HCT116 (cell line): Measurements from ENCODE around the gene TAF11. TPM values are rescaled to one million over a fixed set of nuclear protein-coding genes. Genes with fewer than 3 reads are reported as not detected.

ENCODE experiments used
- ATAC-seq: fragments of 200-7000 bp; cut with Tn5 transposase; 2 replicates; pipeline ENCODE4 v1.9.1; 2020; ENCODE audit warnings: mild to moderate bottlenecking, moderate library complexity
- BruUV-seq: library from RNA; stranded (reverse); fragments of 400-500 nt; replicated peaks from 2 replicates; lab custom pipeline; 2021; lab: Mats Ljungman, UMichigan
- CTCF ChIA-PET: fragments of 300-600 bp; sonication (Branson Sonifier 250); formaldehyde crosslinking; loops from one replicate; lab custom pipeline; 2021; ENCODE audit warnings: antibody characterized with exemption; lab: Charles Lee
- POLR2A ChIA-PET: fragments of 300-600, 350-600 bp; sonication (Branson Sonifier 250); formaldehyde crosslinking; loops from one replicate; lab custom pipeline; 2021; ENCODE audit warnings: antibody characterized with exemption; lab: Charles Lee
- RAD21 ChIA-PET, 2 experiments: fragments of 300-600 bp; sonication (Branson Sonifier 250); formaldehyde crosslinking; loops; one replicate each; lab custom pipeline; 2023; ENCODE audit warnings: low total read pairs in 2 of 2; ENCODE audit not compliant: uncharacterized antibody in 2 of 2, unreplicated experiment in 2 of 2, low non-redundant PET in 1 of 2; lab: Charles Lee
- DNase-seq: peaks from one replicate; pipeline ENCODE4 v3.0.0-alpha.2; 2010; ENCODE audit warnings: low read depth, low spot score
- H2AFZ ChIP-seq: fragments of 200-600 bp; shearing (Covaris generic), sonication (generic); 2 replicates; pipeline ENCODE4 v1.6.1; 2017; ENCODE audit warnings: low read depth, mixed run types, mixed read lengths, antibody characterized with exemption, low read length; ENCODE audit not compliant: poor library complexity, severe bottlenecking
- H3K27ac ChIP-seq: 2 replicates; pipeline ENCODE4 v1.5.1; 2012; ENCODE audit warnings: low read depth, low read length
- H3K27me3 ChIP-seq: fragments of 200-600 bp; sonication (generic); 2 replicates; pipeline ENCODE4 v1.6.1; 2016; ENCODE audit warnings: mixed run types, low read length, mixed read lengths; ENCODE audit not compliant: insufficient read depth
- H3K36me3 ChIP-seq, 2 experiments: fragments of 200-500 bp in 1 of 2; fragments of 200-600 bp in 1 of 2; sonication (Bioruptor generic) in 1 of 2; sonication (generic) in 1 of 2; 2 replicates each; pipeline versions ENCODE4 v1.5.1 to v1.6.1; 2014 to 2016; ENCODE audit warnings: low read length in 2 of 2, inconsistent platforms in 1 of 2, mixed read lengths in 1 of 2, mixed run types in 1 of 2; ENCODE audit not compliant: insufficient read depth in 2 of 2, control insufficient read depth in 1 of 2
- H3K4me1 ChIP-seq, 2 experiments: fragments of 200-600 bp in 1 of 2; sonication (generic) in 1 of 2; 2 replicates each; pipeline versions ENCODE4 v1.5.1 to v1.6.1; 2012 to 2017; ENCODE audit warnings: low read length in 2 of 2, inconsistent platforms in 1 of 2, mild to moderate bottlenecking in 1 of 2, mixed read lengths in 1 of 2, mixed run types in 1 of 2, moderate library complexity in 1 of 2; ENCODE audit not compliant: insufficient read depth in 2 of 2, control insufficient read depth in 1 of 2
- H3K4me2 ChIP-seq: fragments of 200-600 bp; sonication (generic); 2 replicates; pipeline ENCODE4 v1.6.1; 2017; ENCODE audit warnings: mixed run types, low read length, mixed read lengths
- H3K4me3 ChIP-seq, 2 experiments: fragments of 200-600 bp in 1 of 2; sonication (generic) in 1 of 2; replicated peaks in 1 of 2; 2 replicates each; pipeline ENCODE4 v1.5.1; 2011 to 2016; ENCODE audit warnings: low read length in 2 of 2, control low read depth in 1 of 2, low read depth in 1 of 2, mild to moderate bottlenecking in 1 of 2, mixed read lengths in 1 of 2, mixed run types in 1 of 2
- H3K79me2 ChIP-seq: fragments of 200-600 bp; sonication (generic); 2 replicates; pipeline ENCODE4 v1.6.1; 2017; ENCODE audit warnings: mild to moderate bottlenecking, mixed run types, low read length, moderate library complexity, mixed read lengths; ENCODE audit not compliant: insufficient read depth
- H3K9ac ChIP-seq: fragments of 200-600 bp; sonication (generic); 2 replicates; pipeline ENCODE4 v1.6.1; 2016; ENCODE audit warnings: low read length, mixed read lengths
- H3K9me2 ChIP-seq: fragments of 200-600 bp; sonication (generic), shearing (Covaris generic); 2 replicates; pipeline ENCODE4 v1.6.1; 2017; ENCODE audit warnings: mixed run types, mild to moderate bottlenecking, moderate library complexity; ENCODE audit not compliant: insufficient read depth
- H3K9me3 ChIP-seq, 2 experiments: fragments of 200-500 bp in 1 of 2; fragments of 200-600 bp in 1 of 2; sonication (Bioruptor generic) in 1 of 2; sonication (generic) in 1 of 2; 2 replicates each; pipeline ENCODE4 v1.6.1; 2014 to 2017; ENCODE audit warnings: low read length in 2 of 2, mixed read lengths in 2 of 2, inconsistent platforms in 1 of 2, low read depth in 1 of 2, mild to moderate bottlenecking in 1 of 2, mixed run types in 1 of 2, moderate library complexity in 1 of 2; ENCODE audit not compliant: control insufficient read depth in 1 of 2, insufficient read depth in 1 of 2
- H4K20me1 ChIP-seq: fragments of 200-600 bp; sonication (generic), shearing (Covaris generic); 2 replicates; pipeline ENCODE4 v1.6.1; 2017; ENCODE audit warnings: mixed run types, mild to moderate bottlenecking, moderate library complexity; ENCODE audit not compliant: insufficient read depth
- CBX3 ChIP-seq: IDR thresholded peaks from 2 replicates; pipeline ENCODE4 v1.6.1; 2012; ENCODE audit warnings: low read depth
- CEBPB ChIP-seq: IDR thresholded peaks from 2 replicates; pipeline ENCODE4 v1.6.1; 2012; ENCODE audit warnings: low read depth
- EGR1 ChIP-seq: IDR thresholded peaks from 2 replicates; pipeline ENCODE4 v1.6.1; 2012; ENCODE audit warnings: low read depth
- EZH2phosphoT487 ChIP-seq: fragments of 200-600 bp; IDR thresholded peaks from 2 replicates; pipeline ENCODE4 v1.6.1; 2018; ENCODE audit warnings: antibody characterized with exemption, borderline replicate concordance
- FOSL1 ChIP-seq: IDR thresholded peaks from 2 replicates; pipeline ENCODE4 v1.6.1; 2012; ENCODE audit warnings: low read depth
- JUND ChIP-seq: IDR thresholded peaks from 2 replicates; pipeline ENCODE4 v1.6.1; 2012
- POLR2A ChIP-seq: IDR thresholded peaks from 2 replicates; pipeline ENCODE4 v1.7.0; 2011; ENCODE audit warnings: borderline replicate concordance; ENCODE audit not compliant: insufficient read depth, insufficient read length; ENCODE audit errors: extremely low read depth
- SP1 ChIP-seq: IDR thresholded peaks from 2 replicates; pipeline ENCODE4 v1.6.1; 2012; ENCODE audit warnings: low read depth
- SRF ChIP-seq: IDR thresholded peaks from 2 replicates; pipeline ENCODE4 v1.6.1; 2012; ENCODE audit warnings: low read depth
- YY1 ChIP-seq: IDR thresholded peaks from 2 replicates; pipeline ENCODE4 v1.6.1; 2011; ENCODE audit warnings: low read length, low read depth, moderate library complexity, mild to moderate bottlenecking; ENCODE audit not compliant: insufficient replicate concordance; ENCODE audit errors: extremely low read depth
- ZNF274 ChIP-seq: fragments of 200-500 bp; sonication (Bioruptor generic); IDR thresholded peaks from 2 replicates; pipeline ENCODE4 v1.6.1; 2014; ENCODE audit warnings: mild to moderate bottlenecking, low read depth, low read length, inconsistent platforms
- intact Hi-C: fragments of 100-400 bp; cut with micrococcal nuclease; formaldehyde crosslinking; loops from 2 replicates; pipeline ENCODE4 v1.10.0; 2022
- total RNA-seq: library from RNA; stranded (reverse); gene quantifications from one replicate; pipeline ENCODE4 v1.2.1, GENCODE V29; 2021; ENCODE audit not compliant: unreplicated experiment
- TF ChIP-seq, protein P1 (sequence below): IDR thresholded peaks from 2 replicates; pipeline ENCODE4 v1.6.1; 2012
- TF ChIP-seq, protein P2 (sequence below): IDR thresholded peaks from 2 replicates; pipeline ENCODE4 v1.6.1; 2012

Gene TAF11
- total RNA-seq, 1 experiment from 2014 or later = 23.7 TPM

- no peak for TF ChIP-seq CEBPB
- TF ChIP-seq FOSL1 = no peak
- TF ChIP-seq, protein P1, sequence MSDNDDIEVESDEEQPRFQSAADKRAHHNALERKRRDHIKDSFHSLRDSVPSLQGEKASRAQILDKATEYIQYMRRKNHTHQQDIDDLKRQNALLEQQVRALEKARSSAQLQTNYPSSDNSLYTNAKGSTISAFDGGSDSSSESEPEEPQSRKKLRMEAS = no peak
- no peak for TF ChIP-seq POLR2A
Observed at GRCh38 chr6:34920097-34920496, 32.3 kb upstream of the TAF11 start (continued).

DNA sequence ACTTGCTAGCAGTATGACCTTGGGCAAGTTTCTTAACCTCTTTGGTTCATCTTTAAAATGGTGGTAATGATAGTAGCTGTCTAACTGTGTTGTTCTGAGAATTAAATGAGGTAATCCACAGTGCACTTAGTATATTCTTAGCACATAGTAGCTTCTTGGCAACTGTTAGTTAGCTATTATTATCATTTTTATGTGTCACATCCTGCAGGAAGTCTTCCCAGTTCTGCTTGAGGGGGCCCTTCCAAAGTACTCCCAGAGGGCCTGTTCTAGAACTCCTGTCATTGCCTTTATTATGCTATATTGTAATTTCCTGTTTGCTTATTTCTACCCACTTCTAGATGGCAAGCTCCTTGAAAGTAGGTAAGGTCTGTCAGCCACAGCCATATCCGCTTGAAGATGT, 31.8 kb upstream of the TAF11 start:
- Histone ChIP-seq H3K36me3 (no peaks in the 10 kb centered on the region), H3K79me2 (peaks cover 31% of the 10 kb centered on the region), H3K9me2 (no peaks in the 10 kb centered on the region), H3K27me3 (no peaks in the 10 kb centered on the region), H3K27ac (no peak overlapping the region), H2AFZ (no peak overlapping the region), H3K4me2 (no peak overlapping the region), H4K20me1 (no peaks in the 10 kb centered on the region; the same call in 1 of the 2 replicates), H3K4me3 (no peak overlapping the region), H3K9ac (no peak overlapping the region), H3K9me3 (no peaks in the 10 kb centered on the region), H3K4me1 (peaks cover 0 to 12% of the 10 kb centered on the region in 2 experiments; a peak in 2 of 4 replicates)
- no peak for TF ChIP-seq SRF
- no peak for TF ChIP-seq CBX3
- no peak for TF ChIP-seq JUND
- no peak for TF ChIP-seq ZNF274
- no peak for TF ChIP-seq POLR2A
- TF ChIP-seq EZH2phosphoT487 = no peak
- no peak for TF ChIP-seq CEBPB
- TF ChIP-seq, protein P2, sequence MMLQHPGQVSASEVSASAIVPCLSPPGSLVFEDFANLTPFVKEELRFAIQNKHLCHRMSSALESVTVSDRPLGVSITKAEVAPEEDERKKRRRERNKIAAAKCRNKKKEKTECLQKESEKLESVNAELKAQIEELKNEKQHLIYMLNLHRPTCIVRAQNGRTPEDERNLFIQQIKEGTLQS = no peak
- TF ChIP-seq YY1 = no peak
- TF ChIP-seq EGR1 = no peak
- no peak for TF ChIP-seq SP1
- DNase-seq = no peak
- no peak for ATAC-seq
- BruUV-seq = no TSS peak
- RAD21 ChIA-PET = no interaction called here
- CTCF ChIA-PET = no interaction called here
- intact Hi-C loops = no loop called here
- POLR2A ChIA-PET = no interaction called here
